Panc1 (cell line): ENCODE data around the gene NPL. TPM values are rescaled to one million over a fixed set of nuclear protein-coding genes. Genes with fewer than 3 reads are reported as not detected.

Experiments used
- ATAC-seq: fragments of 200-7000 bp; cut with Tn5 transposase; 2 replicates; pipeline ENCODE4 v1.9.1; 2020; ENCODE audit warnings: mild to moderate bottlenecking, moderate library complexity
- BruUV-seq: library from RNA; stranded (reverse); fragments of 400-500 nt; replicated peaks from 2 replicates; lab custom pipeline; 2021; lab: Mats Ljungman, UMichigan
- CTCF ChIA-PET: fragments of 300-600 bp; sonication (Branson Sonifier 250); formaldehyde crosslinking; loops from one replicate; lab custom pipeline; 2022; ENCODE audit warnings: antibody characterized with exemption; lab: Charles Lee
- POLR2A ChIA-PET: fragments of 300-600 bp; sonication (Branson Sonifier 250); formaldehyde crosslinking; loops from one replicate; lab custom pipeline; 2022; ENCODE audit warnings: antibody characterized with exemption; lab: Charles Lee
- DNase-seq: peaks from one replicate; pipeline ENCODE4 v3.0.0-alpha.2; 2010; ENCODE audit warnings: low read depth, low spot score
- H3K27ac ChIP-seq: 2 replicates; pipeline ENCODE4 v1.5.1; 2011; ENCODE audit warnings: mild to moderate bottlenecking, low read length, inconsistent platforms
- H3K27me3 ChIP-seq: fragments of 200-500 bp; sonication (Bioruptor generic); 2 replicates; pipeline ENCODE4 v1.6.0; 2014; ENCODE audit warnings: low read length, inconsistent platforms; ENCODE audit not compliant: control insufficient read depth, insufficient read depth
- H3K36me3 ChIP-seq: fragments of 200-500 bp; sonication (Bioruptor generic); 2 replicates; pipeline ENCODE4 v1.5.1; 2014; ENCODE audit warnings: inconsistent platforms, mild to moderate bottlenecking, low read length, moderate library complexity; ENCODE audit not compliant: control insufficient read depth, insufficient read depth
- H3K4me1 ChIP-seq: 2 replicates; pipeline ENCODE4 v1.5.1; 2011; ENCODE audit warnings: inconsistent platforms, mild to moderate bottlenecking, low read length, moderate library complexity; ENCODE audit not compliant: control insufficient read depth, insufficient read depth
- H3K4me3 ChIP-seq, 2 experiments: 2 replicates each; pipeline ENCODE4 v1.5.1; 2011 to 2012; ENCODE audit warnings: low read depth in 2 of 2, low read length in 2 of 2, mild to moderate bottlenecking in 2 of 2, inconsistent platforms in 1 of 2, moderate library complexity in 1 of 2
- H3K9me3 ChIP-seq: fragments of 200-500 bp; sonication (Bioruptor generic); 2 replicates; pipeline ENCODE4 v1.5.1; 2014; ENCODE audit warnings: low read depth, mild to moderate bottlenecking, inconsistent platforms, low read length, moderate library complexity; ENCODE audit not compliant: control insufficient read depth, insufficient read depth
- CTCF ChIP-seq: fragments of 450-650 bp; IDR thresholded peaks from 2 replicates; pipeline ENCODE4 v1.5.1; 2017; ENCODE audit warnings: mild to moderate bottlenecking
- POLR2AphosphoS5 ChIP-seq: IDR thresholded peaks from 2 replicates; pipeline ENCODE4 v1.6.1; 2012; ENCODE audit warnings: mild to moderate bottlenecking, low read depth, low read length, moderate library complexity
- REST ChIP-seq, 2 experiments: IDR thresholded peaks; 2 replicates each; pipeline ENCODE4 v1.6.1; 2011 to 2012; ENCODE audit warnings: low read depth in 2 of 2, control low read depth in 1 of 2, low read length in 1 of 2, mild to moderate bottlenecking in 1 of 2, moderate library complexity in 1 of 2; ENCODE audit not compliant: insufficient read depth in 1 of 2
- SIN3A ChIP-seq: IDR thresholded peaks from 2 replicates; pipeline ENCODE4 v1.6.1; 2012; ENCODE audit warnings: low read depth, mild to moderate bottlenecking, low read length, moderate library complexity, borderline replicate concordance; ENCODE audit not compliant: insufficient read depth
- TCF7L2 ChIP-seq: IDR thresholded peaks from 2 replicates; pipeline ENCODE4 v1.6.1; 2011; ENCODE audit warnings: mild to moderate bottlenecking, low read depth, low read length, inconsistent platforms
- in situ Hi-C: cut with HindIII; loops from 2 replicates; pipeline ENCODE4 v1.10.0; 2016; ENCODE audit warnings: low sequenced_read_pairs, low pct_unique_long_range_greater_than_20kb
- intact Hi-C: fragments of 100-400 bp; cut with micrococcal nuclease; formaldehyde crosslinking; loops from one replicate; pipeline ENCODE4 v1.10.0; 2022; ENCODE audit not compliant: unreplicated experiment
- total RNA-seq: library from RNA; stranded (reverse); gene quantifications from one replicate; pipeline ENCODE4 v1.2.1, GENCODE V29; 2021; ENCODE audit not compliant: unreplicated experiment

Gene NPL
- total RNA-seq, 1 experiment from 2014 or later: 0.90 TPM

- no peak overlapping the region for H3K27ac ChIP-seq
- ATAC-seq: no peak
- CTCF ChIA-PET: no interaction called here
- BruUV-seq: no TSS peak
- H3K4me1 ChIP-seq: no peaks in the 10 kb centered on the region
- H3K27me3 ChIP-seq: no peaks in the 10 kb centered on the region
- no peaks in the 10 kb centered on the region; the same call in 1 of the 2 replicates for H3K36me3 ChIP-seq
- H3K9me3 ChIP-seq: no peaks in the 10 kb centered on the region
- in situ Hi-C loops: no loop called here
- H3K4me3 ChIP-seq: no peak overlapping the region
- TF ChIP-seq POLR2AphosphoS5: no peak
- TF ChIP-seq TCF7L2: no peak
- no peak for TF ChIP-seq CTCF
- no peak for TF ChIP-seq REST (IDR thresholded peaks at IDR 0.05; ENCODE audit: insufficient read depth in 1 of 2, low read depth in 2 of 2, low read length in 1 of 2)
- TF ChIP-seq SIN3A: no peak
- no peak for DNase-seq
- intact Hi-C loops: no loop called here
- POLR2A ChIA-PET: no interaction called here
These were observed 46.2 kb downstream of the NPL start for GRCh38 chr1:182835806-182836205.

- in situ Hi-C loops (no loop called here), intact Hi-C loops (no loop called here)
- Histone ChIP-seq H3K27me3 (no peaks in the 10 kb centered on the region), H3K9me3 (no peaks in the 10 kb centered on the region), H3K36me3 (peaks cover 18% of the 10 kb centered on the region), H3K4me1 (peaks cover 16% of the 10 kb centered on the region), H3K27ac (peak within 1 kb of the TSS; percentile 91), H3K4me3 (peak within 1 kb of the TSS; percentile 90 to 93)
- BruUV-seq: TSS peak; percentile 75
- POLR2A ChIA-PET: interaction anchor here (0.5 kb wide), 1 partner anchor 245 kb away, joined by 6 read pairs; no protein-coding TSS in a partner anchor
- DNase-seq (peak; percentile 33), ATAC-seq (peak; percentile 90)
- CTCF ChIA-PET: interaction anchor here (0.7 kb wide), 1 partner anchor 53 kb away, joined by 3 read pairs; no protein-coding TSS in a partner anchor
- peak in 1 of 2 experiments; percentile 7; a peak in 1 of 4 replicates for TF ChIP-seq REST (IDR thresholded peaks at IDR 0.05; ENCODE audit: insufficient read depth in 1 of 2, low read depth in 2 of 2, low read length in 1 of 2)
- TF ChIP-seq TCF7L2: no peak
- TF ChIP-seq POLR2AphosphoS5: peak; percentile 99
- peak; percentile 61; the same call in 1 of the 2 replicates for TF ChIP-seq SIN3A
These were observed 49.9 kb downstream of the NPL start, which contains the start of gene DHX9 for GRCh38 chr1:182839209-182840066. Gene DHX9, plus strand, starts transcription at chr1:182839347. Its CDS starts 3,220 bp downstream, at chr1:182842567.
